Measurements from ENCODE around the gene SLC48A1. TPM values are rescaled to one million over a fixed set of nuclear protein-coding genes. Genes with fewer than 3 reads are reported as not detected.

SLC48A1 gene
- total and polyA plus RNA-seq, 4 donors: 16.8 to 31.3 (median 20.7) TPM

- H3K27me3 ChIP-seq (ENCODE audit: control insufficient read depth in 3 of 3, insufficient read depth in 3 of 3, low read length in 2 of 3): no peaks in the 10 kb centered on the region
- H3K36me3 ChIP-seq (ENCODE audit: control insufficient read depth in 4 of 4, insufficient read depth in 4 of 4, low read length in 4 of 4): peaks cover 0 to 24% (median 0%) of the 10 kb centered on the region in 4 donors
- no peak overlapping the region for H3K9ac ChIP-seq (ENCODE audit: insufficient read depth in 1 of 2, low read length in 2 of 2)
- peaks cover 0 to 9% (median 4%) of the 10 kb centered on the region in 5 donors for H3K4me1 ChIP-seq (ENCODE audit: control insufficient read depth in 5 of 5, insufficient read depth in 5 of 5, low read length in 5 of 5)
- no peak for ATAC-seq (ENCODE audit: insufficient read depth, low FRiP score)
- H3K4me3 ChIP-seq: no peak overlapping the region
- no peaks in the 10 kb centered on the region for H3K9me3 ChIP-seq (ENCODE audit: control insufficient read depth in 4 of 4, insufficient read depth in 3 of 4, low read length in 3 of 4)
- no peak overlapping the region for H3K27ac ChIP-seq (ENCODE audit: low read depth in 1 of 2, low read length in 1 of 2)
- WGBS, 2 donors: 93% methylated on average over 14 of the region's 14 CpGs
- DNase-seq: no peak
- TF ChIP-seq, protein P1, sequence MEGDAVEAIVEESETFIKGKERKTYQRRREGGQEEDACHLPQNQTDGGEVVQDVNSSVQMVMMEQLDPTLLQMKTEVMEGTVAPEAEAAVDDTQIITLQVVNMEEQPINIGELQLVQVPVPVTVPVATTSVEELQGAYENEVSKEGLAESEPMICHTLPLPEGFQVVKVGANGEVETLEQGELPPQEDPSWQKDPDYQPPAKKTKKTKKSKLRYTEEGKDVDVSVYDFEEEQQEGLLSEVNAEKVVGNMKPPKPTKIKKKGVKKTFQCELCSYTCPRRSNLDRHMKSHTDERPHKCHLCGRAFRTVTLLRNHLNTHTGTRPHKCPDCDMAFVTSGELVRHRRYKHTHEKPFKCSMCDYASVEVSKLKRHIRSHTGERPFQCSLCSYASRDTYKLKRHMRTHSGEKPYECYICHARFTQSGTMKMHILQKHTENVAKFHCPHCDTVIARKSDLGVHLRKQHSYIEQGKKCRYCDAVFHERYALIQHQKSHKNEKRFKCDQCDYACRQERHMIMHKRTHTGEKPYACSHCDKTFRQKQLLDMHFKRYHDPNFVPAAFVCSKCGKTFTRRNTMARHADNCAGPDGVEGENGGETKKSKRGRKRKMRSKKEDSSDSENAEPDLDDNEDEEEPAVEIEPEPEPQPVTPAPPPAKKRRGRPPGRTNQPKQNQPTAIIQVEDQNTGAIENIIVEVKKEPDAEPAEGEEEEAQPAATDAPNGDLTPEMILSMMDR (IDR thresholded peaks at IDR 0.05; ENCODE audit: control extremely low read depth, extremely low read depth): no peak
Measured at GRCh38 chr12:47747596-47748506, 25.2 kb upstream of the SLC48A1 start.

- no peak for ATAC-seq (ENCODE audit: insufficient read depth, low FRiP score)
- TF ChIP-seq, protein P1 (IDR thresholded peaks at IDR 0.05; ENCODE audit: control extremely low read depth, extremely low read depth): no peak
- Histone ChIP-seq H3K27ac (ENCODE audit: low read depth in 1 of 2, low read length in 1 of 2) (no peak overlapping the region), H3K4me3 (no peak overlapping the region), H3K36me3 (ENCODE audit: control insufficient read depth in 4 of 4, insufficient read depth in 4 of 4, low read length in 4 of 4) (peaks cover 0 to 24% (median 0%) of the 10 kb centered on the region in 4 donors), H3K9me3 (ENCODE audit: control insufficient read depth in 4 of 4, insufficient read depth in 3 of 4, low read length in 3 of 4) (no peaks in the 10 kb centered on the region), H3K27me3 (ENCODE audit: control insufficient read depth in 3 of 3, insufficient read depth in 3 of 3, low read length in 2 of 3) (no peaks in the 10 kb centered on the region), H3K9ac (ENCODE audit: insufficient read depth in 1 of 2, low read length in 2 of 2) (no peak overlapping the region), H3K4me1 (ENCODE audit: control insufficient read depth in 5 of 5, insufficient read depth in 5 of 5, low read length in 5 of 5) (peaks cover 0 to 14% (median 4%) of the 10 kb centered on the region in 5 donors)
- DNase-seq: no peak
- 100% methylated on average over 1 of the region's 1 CpG for WGBS, 2 donors
Measured at GRCh38 chr12:47748507-47748828, 24.6 kb upstream of the SLC48A1 start.

GRCh38 chr12:47748899-47749298, 24.1 kb upstream of the SLC48A1 start:
- H3K36me3 ChIP-seq (ENCODE audit: control insufficient read depth in 4 of 4, insufficient read depth in 4 of 4, low read length in 4 of 4): peaks cover 0 to 24% (median 0%) of the 10 kb centered on the region in 4 donors
- WGBS, 2 donors: 96 to 98% methylated on average over 3 of the region's 3 CpGs

More at GRCh38 chr12:47748899-47749298, 24.1 kb upstream of the SLC48A1 start:
- Histone ChIP-seq H3K4me1 (ENCODE audit: control insufficient read depth in 5 of 5, insufficient read depth in 5 of 5, low read length in 5 of 5) (peaks cover 1 to 19% (median 7%) of the 10 kb centered on the region in 5 donors), H3K9me3 (ENCODE audit: control insufficient read depth in 4 of 4, insufficient read depth in 3 of 4, low read length in 3 of 4) (no peaks in the 10 kb centered on the region), H3K4me3 (no peak overlapping the region), H3K27me3 (ENCODE audit: control insufficient read depth in 3 of 3, insufficient read depth in 3 of 3, low read length in 2 of 3) (no peaks in the 10 kb centered on the region), H3K27ac (ENCODE audit: low read depth in 1 of 2, low read length in 1 of 2) (no peak overlapping the region), H3K9ac (ENCODE audit: insufficient read depth in 1 of 2, low read length in 2 of 2) (no peak overlapping the region)
- TF ChIP-seq, protein P1 (IDR thresholded peaks at IDR 0.05; ENCODE audit: control extremely low read depth, extremely low read depth): no peak
- ATAC-seq (ENCODE audit: insufficient read depth, low FRiP score): no peak
- no peak for DNase-seq
